Hepatocyte (in vitro differentiated cells): ENCODE data around the gene ZBTB44. TPM values are rescaled to one million over a fixed set of nuclear protein-coding genes. Genes with fewer than 3 reads are reported as not detected.

Source experiments
- DNase-seq: peaks from one replicate; pipeline ENCODE4 v3.0.0-alpha.2; 2016; ENCODE audit warnings: low spot score
- H2AFZ ChIP-seq: fragments of 200-600 bp; sonication (generic); 2 replicates; pipeline ENCODE4 v1.6.0; 2016; ENCODE audit warnings: antibody characterized with exemption, mild to moderate bottlenecking
- H3K27ac ChIP-seq: fragments of 200-600 bp; sonication (generic); 2 replicates; pipeline ENCODE4 v1.5.1; 2016; ENCODE audit warnings: mild to moderate bottlenecking
- H3K27me3 ChIP-seq: fragments of 200-600 bp; sonication (generic); 2 replicates; pipeline ENCODE4 v1.6.1; 2016
- H3K36me3 ChIP-seq: fragments of 200-600 bp; sonication (generic); replicated peaks from 2 replicates; pipeline ENCODE4 v1.5.1; 2016; ENCODE audit warnings: low read depth; ENCODE audit not compliant: insufficient read depth
- H3K4me1 ChIP-seq: fragments of 200-600 bp; sonication (generic); 2 replicates; pipeline ENCODE4 v1.5.1; 2016; ENCODE audit warnings: mild to moderate bottlenecking, moderate library complexity; ENCODE audit not compliant: insufficient read depth
- H3K4me2 ChIP-seq: fragments of 200-600 bp; sonication (generic); 2 replicates; pipeline ENCODE4 v1.6.0; 2016
- H3K4me3 ChIP-seq: fragments of 200-600 bp; sonication (generic); 2 replicates; pipeline ENCODE4 v1.5.1; 2016; ENCODE audit warnings: mild to moderate bottlenecking
- H3K79me2 ChIP-seq: fragments of 200-600 bp; sonication (generic); 2 replicates; pipeline ENCODE4 v1.6.0; 2017; ENCODE audit warnings: mild to moderate bottlenecking
- H3K9me2 ChIP-seq: fragments of 200-600 bp; sonication (generic); replicated peaks from 2 replicates; pipeline ENCODE4 v1.6.0; 2017; ENCODE audit warnings: mild to moderate bottlenecking; ENCODE audit not compliant: insufficient read depth
- H3K9me3 ChIP-seq: fragments of 200-600 bp; sonication (generic); 2 replicates; pipeline ENCODE4 v1.5.1; 2016; ENCODE audit warnings: low read depth, mild to moderate bottlenecking
- H4K20me1 ChIP-seq: fragments of 200-600 bp; sonication (generic); 2 replicates; pipeline ENCODE4 v1.6.0; 2016; ENCODE audit warnings: mild to moderate bottlenecking; ENCODE audit not compliant: insufficient read depth, poor library complexity, severe bottlenecking
- EZH2 ChIP-seq: fragments of 200-600 bp; sonication (generic); IDR thresholded peaks from 2 replicates; pipeline ENCODE4 v1.6.1; 2016; ENCODE audit warnings: antibody characterized with exemption, mild to moderate bottlenecking, borderline replicate concordance
- EZH2phosphoT487 ChIP-seq: fragments of 200-600 bp; sonication (generic); IDR thresholded peaks from one replicate; pipeline ENCODE4 v1.6.1; 2018; ENCODE audit warnings: antibody characterized with exemption, mild to moderate bottlenecking, low read depth, moderate library complexity; ENCODE audit not compliant: unreplicated experiment, severe bottlenecking
- WGBS: methylation state at CpG from one replicate; pipeline ENCODE4 v1.1.6; 2016; ENCODE audit warnings: low lambda C conversion rate; ENCODE audit errors: missing lambda C conversion rate; 5-methylcytosine and 5-hydroxymethylcytosine counted together
- polyA plus RNA-seq: library from polyadenylated mRNA; unstranded; fragments of >200 nt; fragmentation: Nextera tagmentation; extraction: Ambion mirVana; gene quantifications from 2 replicates; pipeline ENCODE4 v1.2.1, GENCODE V29; 2016
- total RNA-seq: library from RNA; depleted of rRNA; stranded (reverse); fragments of >200 nt; gene quantifications from 2 replicates; pipeline ENCODE4 v1.2.3, GENCODE V29; 2014
- TF ChIP-seq, protein P1 (sequence below): fragments of 200-600 bp; sonication (generic); IDR thresholded peaks from 2 replicates; pipeline ENCODE4 v1.5.1; 2016; ENCODE audit warnings: antibody characterized with exemption, mild to moderate bottlenecking; ENCODE audit not compliant: poor library complexity

Gene ZBTB44
- total and polyA plus RNA-seq, 2 experiments from 2014 or later = 7.3 to 53.8 TPM

DNA sequence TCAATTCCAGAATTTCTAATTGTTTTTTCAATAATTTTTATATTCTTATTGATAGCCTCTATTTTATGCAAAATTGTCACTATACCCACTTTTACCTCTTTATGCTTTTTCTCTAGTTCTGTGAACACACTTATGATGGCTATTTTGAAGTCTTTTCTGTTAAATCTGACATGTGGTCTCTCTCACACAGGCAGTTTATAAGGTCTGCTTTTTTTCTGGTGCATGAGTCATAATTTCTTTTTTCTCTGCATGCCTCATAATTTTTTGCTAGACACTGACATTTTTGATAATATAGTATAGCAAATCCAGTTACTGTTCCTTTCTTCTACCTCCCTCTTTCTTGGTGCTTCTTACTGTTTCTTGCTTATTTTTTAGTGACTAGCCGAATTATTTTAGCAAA lies 36.0 kb downstream of the ZBTB44 start:
- no peaks in the 10 kb centered on the region for H3K4me1 ChIP-seq
- no peak for DNase-seq
- H3K79me2 ChIP-seq = peaks cover 84% of the 10 kb centered on the region

DNA sequence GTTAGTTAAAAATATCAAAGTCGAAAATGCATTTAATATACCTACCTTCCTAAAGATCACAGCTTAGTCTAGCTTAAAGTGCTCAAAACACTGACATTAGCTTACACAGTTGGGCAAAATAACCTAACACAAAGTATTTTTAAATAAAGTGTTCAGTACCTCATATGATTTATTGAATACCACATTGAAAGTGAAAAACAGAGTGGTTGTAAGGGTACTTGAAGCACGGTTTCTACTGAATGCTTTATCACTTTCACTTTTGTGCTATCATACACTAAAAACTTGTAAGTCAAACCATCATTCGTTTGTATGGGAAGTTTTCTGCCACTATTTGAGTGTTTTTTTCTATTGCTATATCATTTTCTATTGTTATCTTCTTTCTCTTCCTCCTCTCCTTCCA lies 36.6 kb downstream of the ZBTB44 start:
- Histone ChIP-seq H3K79me2 (peaks cover 80% of the 10 kb centered on the region), H3K9me2 (no peaks in the 10 kb centered on the region), H3K4me3 (no peak overlapping the region), H3K27ac (no peak overlapping the region), H3K4me1 (no peaks in the 10 kb centered on the region), H3K27me3 (no peaks in the 10 kb centered on the region), H3K9me3 (peaks cover 3% of the 10 kb centered on the region), H3K4me2 (no peak overlapping the region), H3K36me3 (no peaks in the 10 kb centered on the region), H4K20me1 (peaks cover 1% of the 10 kb centered on the region), H2AFZ (no peak overlapping the region)
- WGBS = 95% methylated on average over 3 of the region's 3 CpGs
- no peak for DNase-seq
- TF ChIP-seq, protein P1, sequence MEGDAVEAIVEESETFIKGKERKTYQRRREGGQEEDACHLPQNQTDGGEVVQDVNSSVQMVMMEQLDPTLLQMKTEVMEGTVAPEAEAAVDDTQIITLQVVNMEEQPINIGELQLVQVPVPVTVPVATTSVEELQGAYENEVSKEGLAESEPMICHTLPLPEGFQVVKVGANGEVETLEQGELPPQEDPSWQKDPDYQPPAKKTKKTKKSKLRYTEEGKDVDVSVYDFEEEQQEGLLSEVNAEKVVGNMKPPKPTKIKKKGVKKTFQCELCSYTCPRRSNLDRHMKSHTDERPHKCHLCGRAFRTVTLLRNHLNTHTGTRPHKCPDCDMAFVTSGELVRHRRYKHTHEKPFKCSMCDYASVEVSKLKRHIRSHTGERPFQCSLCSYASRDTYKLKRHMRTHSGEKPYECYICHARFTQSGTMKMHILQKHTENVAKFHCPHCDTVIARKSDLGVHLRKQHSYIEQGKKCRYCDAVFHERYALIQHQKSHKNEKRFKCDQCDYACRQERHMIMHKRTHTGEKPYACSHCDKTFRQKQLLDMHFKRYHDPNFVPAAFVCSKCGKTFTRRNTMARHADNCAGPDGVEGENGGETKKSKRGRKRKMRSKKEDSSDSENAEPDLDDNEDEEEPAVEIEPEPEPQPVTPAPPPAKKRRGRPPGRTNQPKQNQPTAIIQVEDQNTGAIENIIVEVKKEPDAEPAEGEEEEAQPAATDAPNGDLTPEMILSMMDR = no peak
- no peak for TF ChIP-seq EZH2phosphoT487
- TF ChIP-seq EZH2 = no peak

More for the DNA sequence above, 36.0 kb downstream of the ZBTB44 start:
- H3K4me2 ChIP-seq = no peak overlapping the region
- H2AFZ ChIP-seq = no peak overlapping the region
- no peaks in the 10 kb centered on the region for H3K27me3 ChIP-seq
- no peak overlapping the region for H3K27ac ChIP-seq
- H3K4me3 ChIP-seq = no peak overlapping the region
- no peaks in the 10 kb centered on the region for H3K36me3 ChIP-seq
- no peak for TF ChIP-seq EZH2phosphoT487
- TF ChIP-seq EZH2 = no peak
- TF ChIP-seq, protein P1 = no peak
- H3K9me3 ChIP-seq = peaks cover 3% of the 10 kb centered on the region
- peaks cover 5% of the 10 kb centered on the region for H4K20me1 ChIP-seq
- H3K9me2 ChIP-seq = no peaks in the 10 kb centered on the region
- WGBS = 95% methylated on average over 1 of the region's 1 CpG

DNA sequence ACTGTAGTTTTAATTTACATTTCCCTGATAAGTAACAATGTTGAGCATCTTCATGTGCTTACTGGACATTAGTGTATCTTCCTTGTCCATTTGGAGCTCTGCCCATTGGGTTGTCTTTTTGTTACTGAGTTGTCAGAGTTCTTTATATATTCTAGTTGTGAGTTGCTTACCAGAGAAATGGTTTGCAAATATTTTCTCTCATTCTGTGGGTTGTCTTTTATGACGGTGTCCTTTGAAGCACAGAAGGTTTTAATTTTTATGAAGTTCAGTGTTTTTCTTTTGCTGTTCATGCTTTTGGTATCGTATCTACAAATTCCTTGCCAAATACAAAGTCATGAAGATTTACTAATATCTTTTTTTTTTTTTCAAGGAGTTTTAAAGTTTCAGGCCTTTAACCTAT lies 42.4 kb downstream of the ZBTB44 start:
- Histone ChIP-seq H3K4me3 (no peak overlapping the region), H3K27ac (no peak overlapping the region), H3K4me2 (no peak overlapping the region), H3K79me2 (peaks cover 43% of the 10 kb centered on the region), H3K9me2 (no peaks in the 10 kb centered on the region), H3K36me3 (no peaks in the 10 kb centered on the region), H2AFZ (no peak overlapping the region), H4K20me1 (no peaks in the 10 kb centered on the region), H3K9me3 (no peaks in the 10 kb centered on the region), H3K4me1 (no peaks in the 10 kb centered on the region), H3K27me3 (no peaks in the 10 kb centered on the region)
- TF ChIP-seq EZH2phosphoT487 (no peak), EZH2 (no peak)
- TF ChIP-seq, protein P1 = no peak
- 78% methylated on average over 2 of the region's 2 CpGs for WGBS
- no peak for DNase-seq
